CD1c-positive myeloid dendritic cell (primary cell): ENCODE data around the gene MPV17L2.
"Not testable (repeated sequence)": the region's sequence is repeated elsewhere in the genome, so short reads cannot be mapped to it uniquely, and the experiment has no call there.

Source experiments
- DNase-seq: peaks from one replicate; pipeline ENCODE4 v3.0.0-alpha.2; 2016; ENCODE audit errors: extremely low spot score

Gene MPV17L2

DNA sequence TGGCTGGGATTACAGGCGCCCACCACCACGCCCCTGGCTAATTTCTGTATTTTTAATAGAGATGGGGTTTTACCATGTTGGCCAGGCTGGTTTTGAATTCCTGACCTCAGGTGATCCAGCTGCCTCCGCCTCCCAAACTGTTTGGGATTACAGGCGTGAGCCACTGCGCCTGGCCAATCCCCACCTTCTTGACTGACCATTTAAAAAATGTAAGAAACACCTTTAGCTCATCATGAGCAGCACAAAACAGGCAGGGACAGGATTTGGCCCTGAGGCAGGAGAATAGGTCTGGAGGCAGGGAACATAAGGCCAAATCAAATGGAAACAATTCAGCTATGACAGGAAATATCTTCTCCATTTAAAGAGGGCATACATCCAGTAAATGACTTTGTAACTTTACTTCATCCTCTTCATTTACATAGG is 1.4 kb upstream of the MPV17L2 start:
- no peak for DNase-seq

DNA sequence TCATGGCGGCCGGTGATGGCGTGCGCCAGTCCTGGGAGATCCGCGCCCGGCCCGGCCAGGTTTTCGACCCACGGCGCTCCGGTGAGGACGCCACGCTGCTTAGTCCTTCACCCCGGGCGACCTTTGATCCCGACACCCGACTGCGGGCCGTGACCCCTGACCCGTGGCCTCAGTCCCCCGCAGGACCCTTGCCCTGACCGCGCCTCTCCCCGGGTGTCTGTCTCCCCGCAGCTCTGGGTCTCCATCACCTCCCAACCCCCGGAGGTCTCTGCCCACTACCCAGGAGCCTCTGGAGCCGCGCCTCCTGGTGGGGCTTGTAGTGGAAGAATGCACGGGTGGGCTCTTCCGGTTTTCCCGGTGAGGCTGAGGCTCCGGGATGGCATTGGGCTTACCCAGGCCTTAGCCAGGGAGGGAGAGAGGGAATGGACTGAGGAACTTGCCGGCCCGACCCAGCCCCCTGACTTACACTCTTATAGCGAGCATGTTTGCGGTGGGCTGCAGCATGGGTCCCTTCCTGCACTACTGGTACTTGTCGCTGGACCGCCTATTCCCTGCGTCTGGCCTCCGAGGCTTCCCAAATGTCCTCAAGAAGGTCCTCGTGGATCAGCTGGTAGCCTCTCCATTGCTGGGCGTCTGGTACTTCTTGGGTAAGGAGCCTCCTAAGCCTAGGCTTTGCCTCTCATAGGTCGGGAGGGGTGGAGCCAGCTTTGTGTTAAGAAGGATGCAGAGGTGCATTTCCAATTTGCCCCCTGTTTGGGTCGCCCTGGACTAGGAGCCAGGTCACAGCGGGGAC is 566 bp downstream of the MPV17L2 start:
- no peak for DNase-seq

DNA sequence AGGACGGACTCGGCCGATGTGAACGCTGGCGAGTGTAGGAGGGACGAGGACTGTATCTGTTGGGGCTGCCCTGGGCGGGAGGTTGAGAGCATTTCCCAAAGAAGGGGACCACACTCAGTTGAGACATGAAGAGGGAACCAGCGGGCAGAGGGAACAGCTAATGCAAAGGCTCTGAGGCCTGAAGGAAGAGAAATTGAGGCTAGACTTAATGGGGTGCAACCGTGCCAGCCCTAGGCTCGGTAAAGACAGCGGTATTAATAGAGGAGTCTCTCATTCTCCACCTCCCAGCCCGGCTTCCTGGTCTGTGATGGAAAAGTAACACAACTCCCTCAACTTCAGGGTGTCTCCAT is 1.1 kb downstream of the MPV17L2 start:
- DNase-seq, result no peak

DNA sequence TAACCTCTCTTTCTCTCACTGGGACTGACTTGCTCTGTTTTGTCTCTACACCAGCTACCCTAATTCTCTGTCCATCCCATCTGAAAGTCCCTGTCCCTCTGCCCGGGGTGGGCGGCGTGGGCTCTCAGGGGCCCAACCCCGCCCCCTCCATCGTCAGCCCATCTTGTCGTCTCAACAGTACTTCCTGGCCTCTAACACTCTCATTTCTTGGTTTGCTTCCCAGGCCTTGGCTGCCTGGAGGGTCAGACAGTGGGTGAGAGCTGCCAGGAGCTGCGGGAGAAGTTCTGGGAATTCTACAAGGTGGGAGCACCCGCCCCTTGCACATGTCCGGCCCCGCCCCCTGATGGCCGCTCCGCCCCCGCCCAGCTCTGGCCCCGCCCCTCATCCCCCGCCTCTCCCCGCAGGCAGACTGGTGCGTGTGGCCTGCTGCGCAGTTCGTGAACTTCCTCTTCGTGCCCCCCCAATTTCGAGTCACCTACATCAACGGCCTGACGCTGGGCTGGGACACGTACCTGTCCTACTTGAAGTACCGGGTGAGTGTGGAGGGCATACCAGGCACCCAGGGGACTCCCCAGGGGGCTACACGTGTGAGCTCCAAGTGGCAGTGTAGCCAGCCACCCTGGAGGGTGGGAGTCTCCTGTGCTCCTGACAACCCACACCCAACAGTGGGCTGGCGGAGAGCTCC is 1.7 kb downstream of the MPV17L2 start:
- peak; percentile 51 for DNase-seq

DNA sequence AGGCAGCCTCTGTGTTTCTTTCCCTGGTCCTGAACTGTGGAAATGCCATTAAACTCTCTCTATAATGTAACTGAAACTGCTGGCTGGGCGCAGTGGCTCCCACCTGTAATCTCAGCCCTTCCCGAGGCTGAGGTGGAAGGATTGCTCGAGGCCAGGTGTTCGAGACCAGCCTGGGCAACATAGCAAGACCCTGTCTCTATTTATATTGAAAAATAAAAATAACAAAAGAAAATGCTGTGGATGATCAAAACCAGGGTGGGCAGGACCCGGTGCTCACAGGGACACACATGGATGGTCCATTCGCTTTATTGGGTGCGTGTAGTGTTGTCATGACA is 3.5 kb downstream of the MPV17L2 start:
- DNase-seq, result no peak

DNA sequence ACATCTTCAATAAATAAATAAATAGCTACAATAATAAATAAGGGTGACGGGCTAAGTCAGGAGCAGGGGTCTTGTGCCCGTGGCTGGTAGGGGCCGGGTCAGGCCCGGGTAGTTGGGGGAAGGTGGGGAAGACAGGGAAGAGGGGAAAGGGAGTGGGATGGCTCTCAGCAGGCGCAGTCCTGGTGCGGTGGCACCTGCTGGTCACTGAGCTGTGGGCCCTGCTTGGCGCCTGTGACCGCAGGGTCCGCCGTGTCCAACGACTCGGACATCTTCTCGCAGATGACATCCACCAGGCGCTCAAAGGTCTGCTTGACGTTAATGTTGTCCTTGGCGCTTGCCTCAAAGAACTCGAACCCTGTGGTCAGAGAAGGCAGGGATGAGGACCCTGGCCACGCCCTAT is 4.3 kb downstream of the MPV17L2 start:
- DNase-seq, result no peak

DNA sequence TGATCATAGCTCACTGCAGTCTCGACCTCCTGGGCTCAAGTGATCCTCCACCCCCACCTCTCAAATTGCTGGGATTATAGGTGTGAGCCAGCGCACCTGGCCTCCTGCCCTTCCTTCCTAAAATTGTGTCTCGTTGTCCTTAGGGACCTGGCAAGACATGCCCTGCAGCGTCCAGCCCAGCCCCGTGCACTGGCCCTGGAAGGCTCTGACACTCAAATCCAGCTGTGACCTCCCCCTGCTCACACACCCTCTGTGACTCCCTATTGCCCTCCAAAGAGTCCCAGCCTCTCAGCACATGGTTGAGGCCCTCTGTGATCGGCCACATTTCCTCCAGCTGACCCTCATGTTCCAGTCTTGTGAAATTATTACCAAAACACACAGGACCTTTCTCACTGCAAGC is 4.9 kb downstream of the MPV17L2 start:
- no peak for DNase-seq

DNA sequence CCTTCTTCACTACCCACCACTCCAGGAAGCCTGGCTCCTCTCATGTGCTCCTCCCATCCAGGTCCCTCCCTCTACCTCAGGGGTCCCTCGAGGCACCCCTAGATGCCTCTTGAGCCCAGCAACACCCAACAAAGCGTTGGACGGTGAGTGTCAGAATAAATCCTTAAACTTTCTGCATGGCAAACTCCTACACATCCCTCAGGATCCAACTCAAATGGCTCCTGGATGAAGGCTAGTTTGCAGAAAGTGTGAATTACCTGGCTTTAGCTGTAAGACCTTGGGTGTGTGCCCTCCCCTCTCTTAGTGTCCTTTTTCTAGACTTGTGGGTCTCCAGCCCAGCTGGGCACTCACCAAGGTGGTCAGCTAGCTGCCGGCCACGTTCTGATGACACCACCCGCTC is 5.4 kb downstream of the MPV17L2 start:
- DNase-seq, result no peak

DNA sequence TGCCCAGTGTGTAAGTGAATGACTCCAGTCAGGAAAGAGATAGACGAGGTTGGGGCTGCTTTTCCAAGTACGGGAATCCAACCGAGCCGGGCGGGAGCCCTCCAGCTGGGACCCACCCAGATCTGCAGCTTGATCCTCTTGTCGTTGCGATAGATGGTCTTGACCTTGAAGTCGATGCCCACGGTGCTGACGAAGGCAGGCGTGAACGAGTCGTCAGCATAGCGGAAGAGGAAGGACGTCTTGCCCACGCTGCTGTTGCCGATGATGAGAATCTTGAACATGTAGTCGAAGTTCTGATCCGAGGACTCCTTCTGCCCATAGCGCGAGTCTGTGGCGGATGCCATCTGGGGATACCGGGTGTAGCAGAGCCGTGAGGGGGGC is 9.4 kb downstream of the MPV17L2 start:
- peak; percentile 38 for DNase-seq

DNA sequence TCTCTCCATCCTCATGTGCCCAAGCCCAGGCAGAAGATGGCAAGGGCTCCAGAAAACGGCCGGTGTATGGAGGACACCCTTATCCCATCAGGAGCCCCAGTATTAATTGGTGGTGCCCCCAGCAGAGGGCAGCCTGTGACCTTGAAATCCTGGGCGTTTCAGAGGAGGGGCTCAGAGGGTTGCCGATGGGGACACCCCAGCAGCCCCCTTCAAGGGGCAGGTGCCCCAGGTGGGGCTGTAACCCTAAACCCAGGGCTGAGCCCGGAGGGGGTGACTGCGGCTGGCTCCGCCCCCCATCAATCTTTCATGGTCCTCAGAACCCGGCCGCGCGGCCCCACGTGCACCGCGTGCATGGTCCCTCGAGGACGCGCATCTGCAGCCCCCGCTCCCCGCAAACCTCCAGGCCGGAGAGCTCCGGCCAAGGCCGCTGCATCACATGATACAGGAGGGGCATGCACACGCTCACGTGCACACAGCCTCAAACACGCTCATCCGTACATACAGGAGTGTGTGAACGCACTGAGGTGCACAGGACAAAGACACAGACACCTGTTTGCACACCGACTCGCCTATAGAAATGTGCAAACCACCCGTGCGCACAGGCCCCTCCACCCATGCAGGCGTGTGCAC is 9.9 kb downstream of the MPV17L2 start:
- no peak for DNase-seq

DNA sequence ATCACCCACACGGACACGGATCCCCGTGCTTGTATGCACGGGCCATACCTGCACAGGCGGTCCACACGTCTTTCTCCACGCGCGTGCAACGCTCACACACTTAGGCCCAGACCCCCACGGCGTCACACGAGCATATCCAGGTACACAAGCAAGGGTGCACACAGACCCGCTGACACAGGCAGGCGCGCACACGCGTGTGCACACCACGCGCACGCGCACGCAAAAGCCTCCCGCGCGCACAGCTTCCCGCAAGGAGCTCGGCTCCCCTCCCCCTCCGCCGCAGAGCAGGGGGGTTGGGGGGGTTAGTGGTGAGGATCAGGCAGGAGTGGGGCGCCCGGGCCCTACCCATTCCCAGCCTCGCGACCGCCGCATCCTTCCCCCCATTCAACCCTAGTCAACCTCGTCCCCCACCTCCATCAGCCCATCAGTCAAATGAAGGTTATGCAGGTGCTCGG is 10.4 kb downstream of the MPV17L2 start:
- peak; percentile 37 for DNase-seq

DNA sequence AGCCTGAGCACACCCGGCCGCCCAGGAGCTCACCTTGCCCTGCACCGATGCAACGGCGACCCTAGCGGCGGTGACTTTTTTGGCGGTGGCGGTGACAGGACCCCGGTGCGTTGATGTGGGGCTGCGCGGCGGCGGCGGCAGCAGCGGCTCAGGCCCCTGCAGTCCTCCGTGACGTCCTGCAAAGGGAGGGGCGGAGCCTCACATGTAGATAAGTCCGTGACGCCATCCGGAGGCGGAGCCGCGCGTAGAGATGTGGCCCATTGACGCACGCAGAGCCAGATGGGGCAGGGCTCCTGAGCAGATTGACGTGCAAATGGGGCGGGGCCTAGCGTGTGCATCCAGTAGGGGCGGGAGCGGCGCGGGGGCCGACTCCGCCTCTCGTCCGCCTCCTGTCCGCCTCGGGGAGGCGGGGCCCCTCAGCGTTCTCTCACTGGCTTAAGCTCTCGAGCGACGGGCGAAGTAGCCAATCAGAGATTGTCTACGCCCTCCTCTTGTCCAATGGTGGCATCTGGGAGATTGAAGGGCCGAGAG is 10.9 kb downstream of the MPV17L2 start, which contains the start of gene RAB3A:
RAB3A (minus strand) TSS at position 180 of the 531 bp plus-strand sequence. CDS start 1,302 bp downstream, outside the sequence.
- DNase-seq, result peak; percentile 100

DNA sequence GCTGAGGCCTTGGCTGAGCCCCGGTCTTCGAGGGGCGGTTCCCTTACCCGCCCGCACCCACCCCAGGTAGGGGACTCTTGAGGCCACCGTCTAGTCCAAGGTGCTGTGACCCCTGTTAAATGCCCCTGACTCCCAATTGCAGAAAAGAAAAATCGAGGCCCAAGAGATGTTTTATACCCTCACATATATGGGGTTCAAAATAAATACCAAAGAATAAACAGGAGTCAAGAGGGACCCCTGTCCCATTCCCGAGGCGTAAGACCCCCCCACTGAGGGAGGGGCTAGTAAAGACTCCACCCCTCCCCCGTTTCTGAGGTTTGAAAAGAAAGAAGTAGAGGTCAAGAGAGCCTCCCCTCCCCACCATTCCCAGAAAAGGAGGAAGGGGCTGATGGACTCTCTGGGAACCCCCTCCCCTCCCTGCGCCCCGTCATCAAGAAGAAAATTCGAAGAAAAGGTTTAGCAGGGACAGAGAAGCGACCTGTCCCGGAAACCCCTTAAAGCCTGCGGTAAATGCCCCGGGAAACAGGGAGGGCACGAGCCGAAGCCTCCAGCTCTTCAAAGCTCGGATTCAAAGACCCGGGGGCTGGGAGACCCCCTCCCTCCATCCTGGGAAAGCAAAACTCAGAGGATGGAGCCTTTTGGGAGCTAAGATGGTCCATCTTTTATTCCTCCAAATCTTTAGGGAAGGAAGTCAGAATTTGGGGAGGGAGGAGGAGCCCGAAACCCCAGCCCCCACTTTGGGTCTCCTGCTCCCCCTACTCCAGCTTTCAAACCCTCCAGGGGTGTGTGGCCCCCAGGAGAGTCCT is 11.6 kb downstream of the MPV17L2 start:
- DNase-seq, result peak; percentile 47

DNA sequence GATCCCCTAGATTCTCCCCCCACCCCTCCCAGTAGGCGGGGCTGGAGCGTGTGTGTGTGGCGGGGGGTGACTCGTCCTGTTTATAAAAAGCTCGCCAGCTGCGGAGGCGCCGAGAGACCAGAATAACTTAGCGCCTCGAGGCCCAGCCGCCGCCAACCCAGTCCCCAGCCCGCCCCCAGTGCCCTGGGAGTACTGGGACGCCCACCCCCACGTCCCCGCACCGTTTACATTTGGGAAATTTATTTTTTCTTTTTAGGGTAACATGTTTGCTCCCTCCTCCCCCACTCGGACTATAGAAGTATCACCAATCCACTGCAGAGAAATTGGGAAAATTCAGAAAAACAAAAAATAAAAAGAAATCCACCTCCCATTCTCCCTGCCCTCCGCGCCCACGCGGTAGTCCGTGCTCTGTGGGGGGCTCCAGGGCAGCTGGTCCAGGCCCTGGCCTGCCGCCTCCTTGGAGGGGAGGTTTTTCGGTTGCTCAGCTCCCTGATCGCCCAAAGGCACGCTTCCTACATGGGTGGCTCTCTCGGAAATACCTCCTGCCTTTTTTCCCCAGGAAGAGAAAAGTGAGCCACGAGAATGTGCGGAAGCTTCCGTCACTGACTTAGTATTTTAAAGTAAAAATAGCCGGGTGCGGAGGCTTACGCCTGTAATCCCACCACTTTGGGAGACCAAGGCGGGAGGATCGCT is 12.3 kb downstream of the MPV17L2 start:
- DNase-seq, result peak; percentile 44

DNA sequence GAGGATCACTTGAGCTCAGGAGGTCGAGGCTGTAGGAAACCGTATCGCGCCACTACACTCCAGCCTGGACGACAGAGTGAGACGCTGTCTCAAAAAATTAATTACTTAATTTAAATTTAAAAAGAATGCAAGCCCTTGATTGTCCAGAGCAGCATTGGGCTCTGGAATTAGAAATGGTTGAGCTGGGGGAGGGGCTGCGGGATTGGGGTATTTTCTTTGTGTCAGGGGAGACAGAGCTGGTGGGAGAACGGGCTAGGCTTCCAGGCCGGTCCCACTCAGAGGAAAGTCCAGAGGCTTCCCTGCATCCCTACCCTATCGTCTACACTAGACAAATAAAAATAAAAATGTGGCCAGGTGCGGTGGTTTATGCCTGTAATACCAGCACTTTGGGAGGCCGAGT is 13.0 kb downstream of the MPV17L2 start:
- DNase-seq, result no peak

DNA sequence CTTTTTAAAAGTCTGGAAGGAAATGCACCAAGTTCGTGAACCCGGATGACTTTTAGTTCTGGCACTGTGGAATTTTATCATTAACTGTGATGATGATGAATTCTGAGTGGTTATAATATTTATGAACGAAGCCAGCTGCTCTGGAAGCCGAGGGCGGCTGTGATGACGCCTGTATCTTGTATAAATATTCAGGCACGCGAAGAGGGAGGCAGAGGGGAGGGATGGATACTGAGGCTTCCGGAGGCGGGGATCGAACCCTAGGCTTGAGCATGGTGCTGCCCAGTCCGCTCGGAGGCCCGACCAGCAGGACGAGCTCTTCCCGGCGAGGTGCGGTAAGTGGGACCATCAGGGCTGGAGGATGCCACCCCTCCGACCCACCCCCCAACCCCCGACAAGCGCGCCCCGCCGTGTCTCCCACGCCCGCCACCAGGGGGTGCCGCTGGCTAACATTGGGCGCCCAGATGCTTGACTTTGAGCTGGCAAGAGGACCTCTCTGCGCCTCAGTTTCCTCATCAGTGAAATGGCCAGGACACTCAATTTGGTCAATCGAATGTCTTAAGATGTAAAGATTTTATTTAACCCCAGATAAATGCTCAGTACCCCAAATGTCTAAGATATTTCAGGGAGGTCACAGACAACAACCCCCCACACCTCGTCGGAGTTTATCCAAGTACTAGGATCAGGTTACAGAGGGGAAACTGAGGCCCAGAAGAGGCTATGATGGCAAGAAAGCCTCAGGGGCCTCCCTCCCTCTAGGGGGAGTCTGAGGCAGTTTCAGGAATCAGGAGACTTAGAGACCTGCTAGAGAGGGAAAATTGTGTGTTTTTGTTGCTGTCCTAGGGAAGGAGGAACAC is 15.3 kb downstream of the MPV17L2 start:
- peak; percentile 57 for DNase-seq

DNA sequence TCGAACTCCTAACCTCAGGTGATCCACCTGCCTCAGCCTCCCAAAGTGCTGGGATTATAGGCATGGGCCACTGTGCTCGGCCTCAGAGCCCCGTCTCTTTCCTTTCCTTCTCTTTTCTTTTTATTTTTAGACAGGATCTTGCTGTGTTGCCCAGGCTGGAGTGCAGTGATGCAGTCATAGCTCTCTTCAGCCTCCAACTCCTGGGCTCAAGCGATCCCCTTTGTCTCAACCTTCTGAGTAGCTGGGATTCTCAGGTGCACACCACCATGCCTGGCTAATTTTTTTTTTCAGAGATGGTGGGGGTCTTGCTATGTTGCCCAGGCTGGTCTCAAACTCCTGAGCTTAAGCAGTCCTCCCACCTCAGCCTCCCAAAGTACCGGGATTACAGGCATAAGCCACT is 16.9 kb downstream of the MPV17L2 start:
- not testable (repeated sequence) for DNase-seq

DNA sequence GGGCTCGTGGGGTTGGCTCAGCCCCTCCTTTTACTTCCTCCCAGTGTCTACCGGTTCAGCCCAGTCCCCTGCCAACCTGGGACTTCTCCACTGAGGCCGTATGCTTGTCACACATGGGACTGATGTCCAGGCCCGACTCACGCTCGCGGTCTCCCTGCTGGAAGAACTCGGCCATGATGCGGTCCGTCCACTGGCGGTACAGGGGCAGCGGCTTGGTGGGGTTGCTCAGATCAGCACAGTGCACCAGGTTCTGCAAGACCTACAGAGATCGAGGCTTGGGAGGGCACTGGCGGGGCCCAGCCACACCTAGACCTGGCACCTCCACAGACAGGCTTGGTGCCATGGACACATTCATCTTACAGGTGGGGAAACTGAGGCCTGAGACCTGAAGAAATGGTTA is 18.7 kb downstream of the MPV17L2 start:
- DNase-seq, result no peak

DNA sequence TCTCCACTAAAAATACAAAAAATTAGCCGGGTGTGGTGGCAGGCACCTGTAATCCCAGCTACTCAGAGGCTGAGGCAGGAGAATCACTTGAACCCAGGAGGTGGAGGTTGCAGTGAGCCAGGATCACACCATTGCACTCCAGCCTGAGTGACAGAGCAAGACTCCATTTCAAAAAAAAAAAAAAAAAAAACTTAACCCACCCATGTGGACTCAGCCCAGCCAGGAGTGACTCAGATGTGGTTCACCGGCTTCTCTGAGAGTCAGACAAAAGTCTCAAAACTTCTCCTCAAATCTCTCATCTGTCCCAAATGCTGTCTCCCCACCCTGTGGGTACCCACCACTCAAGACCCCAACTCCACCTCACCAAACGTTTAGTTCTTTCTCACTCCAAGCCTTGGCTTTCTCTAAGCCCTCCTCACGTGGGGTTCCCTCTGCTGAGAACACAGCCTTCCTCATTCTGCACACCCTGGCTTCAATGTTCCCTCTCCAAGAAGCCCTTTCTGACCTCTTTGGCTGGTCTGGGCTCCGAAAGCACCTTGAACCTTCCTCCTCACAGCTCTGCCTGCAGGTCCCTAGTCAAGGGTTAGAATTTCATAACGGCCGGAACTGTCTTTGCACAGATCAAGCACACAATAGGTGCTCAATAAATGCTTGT is 21.9 kb downstream of the MPV17L2 start:
- DNase-seq, result no peak

DNA sequence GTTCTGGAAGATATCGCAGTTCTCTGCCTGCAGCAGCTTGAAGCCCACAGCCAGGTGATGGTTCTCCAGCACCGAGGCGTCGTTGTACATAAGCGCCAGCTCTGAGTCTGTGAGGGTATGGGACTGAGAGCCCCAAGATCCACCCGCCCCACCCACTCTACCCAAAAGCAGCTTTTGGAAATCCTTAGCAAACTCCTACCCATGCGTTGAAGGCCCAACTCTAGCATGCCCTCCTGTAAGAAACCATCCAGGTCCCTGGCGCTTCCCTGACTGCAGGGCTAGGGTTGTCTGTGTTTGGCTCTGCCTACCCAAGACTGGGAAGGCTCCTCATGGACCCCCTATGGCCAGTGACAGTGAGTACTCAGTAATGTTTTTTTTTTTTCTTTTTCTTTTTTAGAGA is 23.8 kb downstream of the MPV17L2 start:
- DNase-seq, result no peak
